Spinal cord (tissue), 10 donors: ENCODE results near the gene SLC25A17. TPM values are rescaled to one million over a fixed set of nuclear protein-coding genes. Genes with fewer than 3 reads are reported as not detected.
"Not testable (repeated sequence)": the region's sequence is repeated elsewhere in the genome, so short reads cannot be mapped to it uniquely, and the experiment has no call there.

Experiments used
- DNase-seq, 6 donors: peaks; one replicate each; pipeline versions ENCODE4 v3.0.0 to v3.0.0-alpha.2; 2013 to 2015; ENCODE audit warnings: low spot score in 6 of 6, low read depth in 4 of 6
- H3K27ac ChIP-seq: one replicate; pipeline ENCODE4 v1.5.1; 2013; ENCODE audit warnings: low read depth, low read length, control low read depth
- H3K27me3 ChIP-seq: one replicate; pipeline ENCODE4 v1.6.1; 2013; ENCODE audit warnings: low read length; ENCODE audit not compliant: control insufficient read depth, insufficient read depth
- H3K36me3 ChIP-seq: one replicate; pipeline ENCODE4 v1.6.1; 2013; ENCODE audit warnings: low read length; ENCODE audit not compliant: control insufficient read depth, insufficient read depth
- H3K4me1 ChIP-seq: one replicate; pipeline ENCODE4 v1.6.1; 2013; ENCODE audit warnings: low read length; ENCODE audit not compliant: control insufficient read depth, insufficient read depth
- H3K4me3 ChIP-seq: one replicate; pipeline ENCODE4 v1.5.1; 2013; ENCODE audit warnings: low read depth, low read length, control low read depth
- H3K9me3 ChIP-seq: one replicate; pipeline ENCODE4 v1.6.1; 2013; ENCODE audit warnings: low read length; ENCODE audit not compliant: control insufficient read depth, insufficient read depth
- WGBS: methylation state at CpG from one replicate; pipeline ENCODE4 v1.1.5; 2013; ENCODE audit warnings: missing lambda C conversion rate; ENCODE audit not compliant: insufficient coverage; 5-methylcytosine and 5-hydroxymethylcytosine counted together
- polyA plus RNA-seq, 2 donors: library from polyadenylated mRNA; unstranded; fragments of 120-200 nt; gene quantifications; one replicate each; pipeline ENCODE4 v1.2.1, GENCODE V29; 2013; ENCODE audit not compliant: insufficient read length in 2 of 2
- total RNA-seq, 2 donors: library from RNA; depleted of rRNA in 1 of 2; stranded (reverse); fragments of 120-200 nt in 1 of 2; fragments of >200 nt in 1 of 2; gene quantifications; one replicate each; pipeline versions ENCODE4 v1.2.3 to v1.2.4, GENCODE V29; 2013 to 2014
- donor health status: healthy.

Gene SLC25A17
- total and polyA plus RNA-seq, 4 donors = 27.4 to 43.2 (median 34.6) TPM

GRCh38 chr22:40728731-40729189 is 90.4 kb downstream of the SLC25A17 start:
- Histone ChIP-seq H3K27me3 (no peaks in the 10 kb centered on the region), H3K4me1 (peaks cover 11% of the 10 kb centered on the region), H3K9me3 (no peaks in the 10 kb centered on the region), H3K27ac (no peak overlapping the region), H3K36me3 (no peaks in the 10 kb centered on the region), H3K4me3 (no peak overlapping the region)
- no peak for DNase-seq
- 77% methylated on average over 11 of the region's 13 CpGs for WGBS

GRCh38 chr22:40727964-40728615 is 91.1 kb downstream of the SLC25A17 start:
- peaks cover 11% of the 10 kb centered on the region for H3K4me1 ChIP-seq
- H3K36me3 ChIP-seq = no peaks in the 10 kb centered on the region
- no peak overlapping the region for H3K4me3 ChIP-seq
- no peaks in the 10 kb centered on the region for H3K9me3 ChIP-seq
- 81% methylated on average over 4 of the region's 14 CpGs for WGBS
- no peak overlapping the region for H3K27ac ChIP-seq
- no peaks in the 10 kb centered on the region for H3K27me3 ChIP-seq
- no peak for DNase-seq

- no peaks in the 10 kb centered on the region for H3K27me3 ChIP-seq
- H3K27ac ChIP-seq = no peak overlapping the region
- no peaks in the 10 kb centered on the region for H3K9me3 ChIP-seq
- no peaks in the 10 kb centered on the region for H3K36me3 ChIP-seq
- peak in 2 of 6 donors; percentile 42 to 82 for DNase-seq
- H3K4me1 ChIP-seq = peaks cover 6% of the 10 kb centered on the region
- no peak overlapping the region for H3K4me3 ChIP-seq
- WGBS = no CpG with 5 or more reads among the region's 11 CpGs
Observed at GRCh38 chr22:40727070-40727963, 91.8 kb downstream of the SLC25A17 start.

- no peaks in the 10 kb centered on the region for H3K9me3 ChIP-seq
- no peak overlapping the region for H3K27ac ChIP-seq
- WGBS = no CpG with 5 or more reads among the region's 4 CpGs
- no peaks in the 10 kb centered on the region for H3K27me3 ChIP-seq
- H3K4me1 ChIP-seq = peaks cover 11% of the 10 kb centered on the region
- peak in 2 of 6 donors; percentile 37 to 83 for DNase-seq
- H3K36me3 ChIP-seq = no peaks in the 10 kb centered on the region
- no peak overlapping the region for H3K4me3 ChIP-seq
Observed at GRCh38 chr22:40726514-40726913, 92.6 kb downstream of the SLC25A17 start.

GRCh38 chr22:40723396-40723933 is 95.7 kb downstream of the SLC25A17 start:
- Histone ChIP-seq H3K36me3 (no peaks in the 10 kb centered on the region), H3K4me3 (no peak overlapping the region), H3K4me1 (peaks cover 18% of the 10 kb centered on the region), H3K9me3 (no peaks in the 10 kb centered on the region), H3K27me3 (peaks cover 2% of the 10 kb centered on the region), H3K27ac (no peak overlapping the region)
- 92% methylated on average over 13 of the region's 13 CpGs for WGBS
- DNase-seq = no peak

GRCh38 chr22:40721266-40721665 is 97.9 kb downstream of the SLC25A17 start:
- Histone ChIP-seq H3K27ac (no peak overlapping the region), H3K4me1 (peaks cover 12% of the 10 kb centered on the region), H3K27me3 (peaks cover 2% of the 10 kb centered on the region), H3K9me3 (no peaks in the 10 kb centered on the region), H3K4me3 (no peak overlapping the region), H3K36me3 (no peaks in the 10 kb centered on the region)
- 5% methylated on average over 3 of the region's 6 CpGs for WGBS
- DNase-seq = peak in 2 of 6 donors; percentile 77 to 87

GRCh38 chr22:40720538-40721256 is 98.4 kb downstream of the SLC25A17 start:
- no peaks in the 10 kb centered on the region for H3K9me3 ChIP-seq
- no peak overlapping the region for H3K27ac ChIP-seq
- H3K4me3 ChIP-seq = no peak overlapping the region
- peak in 1 of 6 donors; percentile 53 for DNase-seq
- H3K4me1 ChIP-seq = peaks cover 12% of the 10 kb centered on the region
- H3K36me3 ChIP-seq = no peaks in the 10 kb centered on the region
- WGBS = 20% methylated on average over 9 of the region's 11 CpGs
- peaks cover 2% of the 10 kb centered on the region for H3K27me3 ChIP-seq

GRCh38 chr22:40720156-40720537 is 99.0 kb downstream of the SLC25A17 start:
- H3K36me3 ChIP-seq, H3K9me3 ChIP-seq, DNase-seq, H3K27me3 ChIP-seq, H3K27ac ChIP-seq, H3K4me3 ChIP-seq: not testable (repeated sequence)
- peaks cover 12% of the 10 kb centered on the region for H3K4me1 ChIP-seq
- 94% methylated on average over 2 of the region's 6 CpGs for WGBS
